Inflammatory macrophage (primary cell): ENCODE measurements around the gene PDIA2.
"Not testable (repeated sequence)": the region's sequence is repeated elsewhere in the genome, so short reads cannot be mapped to it uniquely, and the experiment has no call there.

Experiments used
- DNase-seq, 2 donors: peaks; one replicate each; pipeline ENCODE4 v3.0.0-alpha.2; 2020 to 2022

PDIA2 gene

GRCh38 chr16:301950-302349, 19.0 kb downstream of the PDIA2 start:
- DNase-seq: no peak

GRCh38 chr16:303760-304505, 21.0 kb downstream of the PDIA2 start:
- peak; percentile 43 to 54 for DNase-seq

- no peak for DNase-seq
These were observed 23.1 kb downstream of the PDIA2 start for GRCh38 chr16:305916-306626.

- no peak for DNase-seq
These were observed 24.0 kb downstream of the PDIA2 start for GRCh38 chr16:306911-307370.

- DNase-seq: no peak
These were observed 24.8 kb downstream of the PDIA2 start for GRCh38 chr16:307691-308312.

GRCh38 chr16:309476-309875, 26.5 kb downstream of the PDIA2 start:
- DNase-seq: no peak

GRCh38 chr16:311725-312124, 28.8 kb downstream of the PDIA2 start:
- no peak for DNase-seq

GRCh38 chr16:314351-314750, 31.4 kb downstream of the PDIA2 start:
- no peak for DNase-seq

- no peak for DNase-seq
These were observed 31.9 kb downstream of the PDIA2 start for GRCh38 chr16:314795-315299.

- DNase-seq: no peak
These were observed 33.9 kb downstream of the PDIA2 start for GRCh38 chr16:316741-317464.

GRCh38 chr16:317583-317982, 34.6 kb downstream of the PDIA2 start:
- no peak for DNase-seq

GRCh38 chr16:318628-319027, 35.7 kb downstream of the PDIA2 start:
- no peak for DNase-seq

- DNase-seq: no peak
These were observed 37.2 kb downstream of the PDIA2 start for GRCh38 chr16:320206-320605.

GRCh38 chr16:321532-321931, 38.6 kb downstream of the PDIA2 start:
- no peak for DNase-seq

GRCh38 chr16:322476-323143, 39.6 kb downstream of the PDIA2 start:
- no peak for DNase-seq

GRCh38 chr16:324201-324450, 41.2 kb downstream of the PDIA2 start:
- DNase-seq: no peak

GRCh38 chr16:324451-325334, 41.7 kb downstream of the PDIA2 start:
- peak in 1 of 2 donors; percentile 25 for DNase-seq

GRCh38 chr16:325375-326145, 42.6 kb downstream of the PDIA2 start:
- DNase-seq: peak; percentile 22 to 53

- no peak for DNase-seq
These were observed 47.8 kb downstream of the PDIA2 start for GRCh38 chr16:330741-331140.

GRCh38 chr16:331181-331814, 48.3 kb downstream of the PDIA2 start:
- not testable (repeated sequence) for DNase-seq
